ENCODE results near the gene KLHL35. TPM values are rescaled to one million over a fixed set of nuclear protein-coding genes. Genes with fewer than 3 reads are reported as not detected.
"Not testable (repeated sequence)": the region's sequence is repeated elsewhere in the genome, so short reads cannot be mapped to it uniquely, and the experiment has no call there.

KLHL35 gene
- total RNA-seq, 1 donor from 2014 or later = 1.0 TPM

GRCh38 chr11:75388386-75389275 lies 44.4 kb downstream of the KLHL35 start:
- peak; percentile 87 to 90 for DNase-seq (ENCODE audit: low read depth in 2 of 2)

DNA sequence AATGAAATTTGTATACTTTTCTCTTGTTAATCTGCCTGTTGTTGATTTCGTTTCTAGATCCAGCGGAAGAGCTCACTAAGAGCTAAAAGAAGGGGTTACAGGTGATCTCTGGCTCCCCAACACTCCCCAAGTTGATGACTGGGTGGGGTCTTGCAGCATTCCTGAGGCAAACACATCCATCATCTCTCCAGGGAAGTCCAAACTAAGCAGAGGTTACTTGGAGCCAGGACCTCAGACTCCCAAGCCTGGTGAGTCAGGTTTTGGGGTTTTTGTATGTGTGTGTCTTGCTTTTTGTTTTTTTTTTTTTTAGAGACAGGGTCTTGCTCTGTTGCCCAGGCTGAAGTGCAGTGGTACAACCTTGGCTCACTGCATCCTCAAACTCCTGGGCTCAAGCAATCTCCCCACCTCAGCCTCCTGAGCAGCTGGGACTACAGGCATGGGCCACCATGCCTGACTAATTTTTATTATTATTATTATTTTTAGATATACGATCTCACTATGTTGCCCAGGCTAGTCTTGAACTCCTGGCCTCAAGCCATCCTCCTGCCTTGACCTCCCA lies 45.2 kb downstream of the KLHL35 start:
- DNase-seq (ENCODE audit: low read depth in 2 of 2) = no peak

GRCh38 chr11:75386942-75387630 lies 45.9 kb downstream of the KLHL35 start:
- DNase-seq (ENCODE audit: low read depth in 2 of 2) = no peak

- peak; percentile 39 to 76 for DNase-seq (ENCODE audit: low read depth in 2 of 2)
These were observed 48.4 kb downstream of the KLHL35 start for GRCh38 chr11:75384438-75385080.

GRCh38 chr11:75383246-75383645 lies 49.8 kb downstream of the KLHL35 start:
- DNase-seq (ENCODE audit: low read depth in 2 of 2) = no peak

DNA sequence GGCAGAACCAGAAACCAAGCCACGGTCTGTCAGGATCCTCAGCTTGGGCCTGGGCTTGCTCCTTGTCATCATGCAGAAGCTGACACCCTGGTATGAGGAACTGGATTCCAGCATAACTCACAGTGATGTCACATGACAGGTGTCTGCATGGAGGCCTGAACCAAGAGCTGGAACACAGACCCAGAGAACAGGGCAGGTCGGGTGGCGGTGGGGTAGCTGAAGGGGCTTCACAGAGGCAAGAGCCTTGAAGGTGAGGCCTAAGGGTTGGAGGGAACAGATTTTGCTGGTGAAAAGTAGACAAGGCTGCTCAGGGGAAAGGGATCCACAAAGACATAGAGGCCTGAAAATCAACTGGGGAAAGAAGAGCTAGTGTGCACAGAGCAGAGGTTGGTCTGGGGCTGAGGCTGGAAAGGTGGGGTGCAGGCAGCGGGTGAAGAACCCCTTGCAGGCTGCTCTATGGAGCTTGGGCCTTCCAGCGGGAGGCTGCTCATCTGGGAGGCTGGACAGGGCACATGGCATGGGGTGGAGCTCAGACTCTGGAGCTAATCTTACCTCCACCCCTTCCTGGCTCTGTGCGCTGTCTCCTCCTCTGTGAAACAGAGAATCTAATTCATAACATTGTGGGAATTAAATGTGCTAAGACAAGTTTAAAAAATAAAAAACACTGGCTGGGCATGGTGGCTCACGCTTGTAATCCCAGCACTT lies 52.1 kb downstream of the KLHL35 start:
- DNase-seq (ENCODE audit: low read depth in 2 of 2) = no peak

DNA sequence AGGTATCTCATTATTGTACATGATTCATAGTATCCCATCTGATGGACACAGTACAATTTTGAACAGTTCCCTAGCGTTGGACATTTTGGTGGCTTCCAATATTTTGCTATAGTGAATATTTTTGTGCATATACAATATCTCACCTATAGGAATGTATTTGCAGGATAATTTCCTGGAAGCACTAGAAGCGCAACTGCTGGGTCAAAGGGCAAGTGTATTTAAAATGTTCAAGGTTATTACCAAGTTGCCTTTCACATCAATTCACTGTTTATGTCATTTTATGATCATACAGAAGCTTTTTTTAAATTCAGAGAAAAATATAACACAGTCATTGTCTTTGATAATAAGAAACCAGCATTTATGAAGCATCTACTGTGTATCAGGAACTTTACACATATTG lies 52.8 kb downstream of the KLHL35 start:
- no peak for DNase-seq (ENCODE audit: low read depth in 2 of 2)

- DNase-seq (ENCODE audit: low read depth in 2 of 2) = not testable (repeated sequence)
These were observed 54.2 kb downstream of the KLHL35 start for GRCh38 chr11:75378776-75379175.

- no peak for DNase-seq (ENCODE audit: low read depth in 2 of 2)
These were observed 56.8 kb downstream of the KLHL35 start for GRCh38 chr11:75376175-75376574.

GRCh38 chr11:75375626-75376025 lies 57.4 kb downstream of the KLHL35 start:
- no peak for DNase-seq (ENCODE audit: low read depth in 2 of 2)

DNA sequence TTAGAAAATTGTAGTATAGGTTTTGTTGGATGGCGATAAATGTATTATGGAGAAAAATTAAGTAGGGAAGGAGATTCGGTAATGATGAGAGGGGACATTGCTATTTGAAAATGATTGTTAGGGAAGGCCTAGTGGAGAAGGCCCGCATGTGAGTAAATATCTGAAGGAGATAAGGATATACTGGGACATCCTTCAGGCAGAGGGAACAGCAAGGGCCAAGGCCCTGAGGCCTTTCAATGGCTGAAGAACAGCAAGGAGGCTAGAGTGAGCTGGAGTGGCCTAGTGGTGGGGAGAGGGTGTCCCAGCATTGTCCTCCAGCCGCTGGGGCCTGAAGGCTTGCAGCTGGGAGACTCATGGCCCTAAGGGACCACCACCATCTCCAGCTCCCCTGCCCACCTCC lies 58.4 kb downstream of the KLHL35 start:
- no peak for DNase-seq (ENCODE audit: low read depth in 2 of 2)

- no peak for DNase-seq (ENCODE audit: low read depth in 2 of 2)
These were observed 59.8 kb downstream of the KLHL35 start for GRCh38 chr11:75373201-75373600.

Other genes starting within 250 kb of the KLHL35 start
- gene TPBGL, start 192.4 kb downstream of the KLHL35 start, total RNA-seq = under 0.01 and 0.13 TPM in 2 replicates
- 167 and 260 TPM in 2 replicates for gene ARRB1, start 81.5 kb downstream of the KLHL35 start, total RNA-seq
- 2,725 and 2,751 TPM in 2 replicates for gene RPS3, start 33.7 kb downstream of the KLHL35 start, total RNA-seq
- 9.8 and 21.0 TPM in 2 replicates for gene GDPD5, start 92.7 kb upstream of the KLHL35 start, total RNA-seq
- 328 and 388 TPM in 2 replicates for gene SERPINH1, start 129.1 kb upstream of the KLHL35 start, total RNA-seq
- 0.26 and 0.51 TPM in 2 replicates for gene MAP6, start 235.8 kb upstream of the KLHL35 start, total RNA-seq